Neural progenitor cell (in vitro differentiated cells): ENCODE results near the gene PSMC3IP.

Experiments
- CTCF ChIP-seq: fragments of 200-600 bp; sonication (generic); IDR thresholded peaks from 2 replicates; pipeline ENCODE4 v1.5.1; 2017; ENCODE audit warnings: antibody characterized with exemption, mild to moderate bottlenecking
- EZH2 ChIP-seq: fragments of 200-600 bp; sonication (generic); IDR thresholded peaks from 2 replicates; pipeline ENCODE4 v1.6.1; 2017; ENCODE audit warnings: antibody characterized with exemption, mild to moderate bottlenecking, moderate library complexity

DNA sequence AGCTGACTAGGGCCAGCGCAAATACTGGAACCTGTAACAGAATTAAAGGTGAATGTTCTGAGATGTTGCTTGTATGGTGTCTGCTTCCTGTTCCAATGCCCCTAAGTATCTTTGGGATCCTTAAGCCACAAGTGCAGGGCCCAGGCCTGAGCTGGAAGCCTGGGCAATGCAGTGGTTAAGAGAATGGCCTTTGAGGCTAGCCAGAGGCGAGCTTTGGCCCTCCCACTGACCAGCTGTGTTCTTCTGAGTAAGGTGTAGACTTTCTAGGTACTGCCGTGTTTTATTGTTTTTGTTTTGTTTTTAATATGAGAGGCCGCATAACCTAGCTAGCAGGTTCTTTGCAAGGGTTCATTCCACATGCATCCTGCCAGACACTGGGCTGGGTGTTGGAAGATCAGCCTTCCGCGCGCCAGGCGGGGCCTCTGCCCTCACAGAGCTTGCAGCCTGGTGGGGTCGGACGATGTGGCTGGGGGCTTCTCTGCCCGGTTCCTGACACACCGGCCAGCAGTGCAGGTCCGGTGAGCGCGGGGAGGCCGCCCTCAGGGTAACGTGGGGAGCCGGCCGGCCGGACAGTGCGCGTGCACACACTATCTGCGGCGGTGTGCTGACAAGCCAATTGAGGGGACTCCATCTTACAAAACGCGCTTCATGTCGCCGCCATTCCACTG is 11.2 kb downstream of the PSMC3IP start:
- no peak for TF ChIP-seq CTCF
- TF ChIP-seq EZH2 = no peak
